ENCODE data around the gene GTPBP4. TPM values are rescaled to one million over a fixed set of nuclear protein-coding genes. Genes with fewer than 3 reads are reported as not detected.

GTPBP4 gene
- total and polyA plus RNA-seq, 2 donors (not counting 1 experiment from before 2014, with no cell fraction given), result 28.7 to 34.4 TPM

GRCh38 chr10:962342-962741 lies 25.9 kb upstream of the GTPBP4 start:
- no peak overlapping the region for H3K27ac ChIP-seq (ENCODE audit: insufficient read depth, low read length)
- no peaks in the 10 kb centered on the region for H3K27me3 ChIP-seq (ENCODE audit: control insufficient read depth, insufficient read depth, low read length)
- no peak for DNase-seq (ENCODE audit: low read depth in 2 of 2)
- no peak for TF ChIP-seq EZH2 (IDR thresholded peaks at IDR 0.05; ENCODE audit: low read length, missing control alignments)
- no peak for TF ChIP-seq CTCF (conservative IDR thresholded peaks at IDR 0.05 in 1 of 2, IDR thresholded peaks at IDR 0.05 in 1 of 2; ENCODE audit: low read depth in 1 of 2, low read length in 2 of 2)
- H3K9me3 ChIP-seq (ENCODE audit: control insufficient read depth, insufficient read depth, low read depth, low read length), result no peaks in the 10 kb centered on the region
- H3K36me3 ChIP-seq (ENCODE audit: control insufficient read depth, insufficient read depth, low read length), result no peaks in the 10 kb centered on the region
- no peaks in the 10 kb centered on the region for H4K20me1 ChIP-seq (ENCODE audit: control insufficient read depth, extremely low read depth, insufficient read depth, low read length)
- H3K79me2 ChIP-seq (ENCODE audit: control insufficient read depth, insufficient read depth, low read length), result no peaks in the 10 kb centered on the region
- peaks cover 2% of the 10 kb centered on the region for H3K4me1 ChIP-seq (ENCODE audit: control insufficient read depth, extremely low read depth, insufficient read depth, low read length)
- H3K4me2 ChIP-seq (ENCODE audit: extremely low read depth, insufficient read depth, low read length), result no peak overlapping the region
- no peak overlapping the region for H2AFZ ChIP-seq (ENCODE audit: low read length)
- H3K4me3 ChIP-seq (replicated peaks in 1 of 4; ENCODE audit: control extremely low read depth in 1 of 4, insufficient read depth in 1 of 4, low read depth in 3 of 4, low read length in 4 of 4), result no peak overlapping the region
- no peak overlapping the region for H3K9ac ChIP-seq (ENCODE audit: insufficient read depth, low read length)

- Histone ChIP-seq H3K9me3 (ENCODE audit: control insufficient read depth, insufficient read depth, low read depth, low read length) (no peaks in the 10 kb centered on the region), H3K79me2 (ENCODE audit: control insufficient read depth, insufficient read depth, low read length) (no peaks in the 10 kb centered on the region), H3K27me3 (ENCODE audit: control insufficient read depth, insufficient read depth, low read length) (no peaks in the 10 kb centered on the region), H4K20me1 (ENCODE audit: control insufficient read depth, extremely low read depth, insufficient read depth, low read length) (no peaks in the 10 kb centered on the region), H3K36me3 (ENCODE audit: control insufficient read depth, insufficient read depth, low read length) (no peaks in the 10 kb centered on the region), H3K9ac (ENCODE audit: insufficient read depth, low read length) (no peak overlapping the region), H3K27ac (ENCODE audit: insufficient read depth, low read length) (no peak overlapping the region), H3K4me3 (replicated peaks in 1 of 4; ENCODE audit: control extremely low read depth in 1 of 4, insufficient read depth in 1 of 4, low read depth in 3 of 4, low read length in 4 of 4) (no peak overlapping the region), H3K4me2 (ENCODE audit: extremely low read depth, insufficient read depth, low read length) (no peak overlapping the region), H2AFZ (ENCODE audit: low read length) (no peak overlapping the region), H3K4me1 (ENCODE audit: control insufficient read depth, extremely low read depth, insufficient read depth, low read length) (peaks cover 2% of the 10 kb centered on the region)
- DNase-seq (ENCODE audit: low read depth in 2 of 2), result no peak
- no peak for TF ChIP-seq EZH2 (IDR thresholded peaks at IDR 0.05; ENCODE audit: low read length, missing control alignments)
- TF ChIP-seq CTCF (conservative IDR thresholded peaks at IDR 0.05 in 1 of 2, IDR thresholded peaks at IDR 0.05 in 1 of 2; ENCODE audit: low read depth in 1 of 2, low read length in 2 of 2), result no peak
These were observed 25.0 kb upstream of the GTPBP4 start for GRCh38 chr10:963186-963585.

GRCh38 chr10:963655-964054 lies 24.6 kb upstream of the GTPBP4 start:
- TF ChIP-seq CTCF (conservative IDR thresholded peaks at IDR 0.05 in 1 of 2, IDR thresholded peaks at IDR 0.05 in 1 of 2; ENCODE audit: low read depth in 1 of 2, low read length in 2 of 2) (no peak), EZH2 (IDR thresholded peaks at IDR 0.05; ENCODE audit: low read length, missing control alignments) (no peak)
- H3K4me2 ChIP-seq (ENCODE audit: extremely low read depth, insufficient read depth, low read length), result no peak overlapping the region
- H3K27me3 ChIP-seq (ENCODE audit: control insufficient read depth, insufficient read depth, low read length), result no peaks in the 10 kb centered on the region
- no peak overlapping the region for H3K27ac ChIP-seq (ENCODE audit: insufficient read depth, low read length)
- no peaks in the 10 kb centered on the region for H3K9me3 ChIP-seq (ENCODE audit: control insufficient read depth, insufficient read depth, low read depth, low read length)
- H3K9ac ChIP-seq (ENCODE audit: insufficient read depth, low read length), result no peak overlapping the region
- no peaks in the 10 kb centered on the region for H3K36me3 ChIP-seq (ENCODE audit: control insufficient read depth, insufficient read depth, low read length)
- H3K4me3 ChIP-seq (replicated peaks in 1 of 4; ENCODE audit: control extremely low read depth in 1 of 4, insufficient read depth in 1 of 4, low read depth in 3 of 4, low read length in 4 of 4), result no peak overlapping the region
- no peak for DNase-seq (ENCODE audit: low read depth in 2 of 2)
- no peaks in the 10 kb centered on the region for H4K20me1 ChIP-seq (ENCODE audit: control insufficient read depth, extremely low read depth, insufficient read depth, low read length)
- no peaks in the 10 kb centered on the region for H3K79me2 ChIP-seq (ENCODE audit: control insufficient read depth, insufficient read depth, low read length)
- H3K4me1 ChIP-seq (ENCODE audit: control insufficient read depth, extremely low read depth, insufficient read depth, low read length), result peaks cover 2% of the 10 kb centered on the region
- H2AFZ ChIP-seq (ENCODE audit: low read length), result no peak overlapping the region
